Measurements from ENCODE around the gene METTL15.

Gene METTL15

DNA sequence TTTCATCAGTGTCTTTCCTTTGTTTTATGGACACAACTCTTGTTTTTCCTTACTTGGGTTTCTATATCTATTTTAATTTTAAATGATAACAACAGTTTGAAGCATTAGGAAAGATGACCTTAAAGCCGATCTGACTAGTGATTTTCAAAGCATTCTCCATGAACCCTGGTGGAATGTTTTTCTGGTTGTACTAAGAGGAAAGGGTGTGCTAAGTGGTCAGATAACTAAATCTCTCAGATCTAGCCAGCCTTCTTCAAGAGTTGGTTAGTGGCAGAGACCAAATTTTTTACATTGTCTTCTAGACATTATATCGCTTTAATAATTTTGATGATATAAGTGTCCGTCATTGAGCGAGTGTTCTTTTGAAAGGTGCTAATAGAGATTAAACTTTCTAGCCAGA lies 134.4 kb downstream of the METTL15 start:
- no peaks in the 10 kb centered on the region for H3F3A ChIP-seq (ENCODE audit: insufficient read depth, low read length)
- H3K27me3 ChIP-seq (replicated peaks; ENCODE audit: insufficient read depth, low read length) = no peaks in the 10 kb centered on the region
- DNase-seq = no peak
- no peak for TF ChIP-seq CTCF (IDR thresholded peaks at IDR 0.05; ENCODE audit: low read length)
- H4K20me1 ChIP-seq (ENCODE audit: insufficient read depth, low read length) = no peaks in the 10 kb centered on the region
- no peaks in the 10 kb centered on the region for H3K79me2 ChIP-seq (ENCODE audit: low read length)
- H3K9me2 ChIP-seq (replicated peaks; ENCODE audit: insufficient read depth, low read length) = no peaks in the 10 kb centered on the region
- H3K27ac ChIP-seq (ENCODE audit: low read length) = no peak overlapping the region
- H3K36me3 ChIP-seq (replicated peaks; ENCODE audit: insufficient read depth, low read length) = no peaks in the 10 kb centered on the region
- no peak overlapping the region for H3K9ac ChIP-seq (ENCODE audit: low read length)
- no peak overlapping the region for H2AFZ ChIP-seq (ENCODE audit: low read length)
- H3K4me1 ChIP-seq (ENCODE audit: low read length) = peaks cover 17% of the 10 kb centered on the region
- no peak overlapping the region for H3K4me2 ChIP-seq (ENCODE audit: low read depth, low read length)
- no peak overlapping the region for H3K4me3 ChIP-seq (ENCODE audit: low read length)
- no peaks in the 10 kb centered on the region for H3K9me3 ChIP-seq (replicated peaks; ENCODE audit: insufficient read depth, low read length)

- Histone ChIP-seq H3K9ac (ENCODE audit: low read length) (no peak overlapping the region), H3K4me3 (ENCODE audit: low read length) (no peak overlapping the region), H4K20me1 (ENCODE audit: insufficient read depth, low read length) (no peaks in the 10 kb centered on the region), H3K36me3 (replicated peaks; ENCODE audit: insufficient read depth, low read length) (no peaks in the 10 kb centered on the region), H3K9me2 (replicated peaks; ENCODE audit: insufficient read depth, low read length) (no peaks in the 10 kb centered on the region), H3F3A (ENCODE audit: insufficient read depth, low read length) (no peaks in the 10 kb centered on the region), H2AFZ (ENCODE audit: low read length) (no peak overlapping the region), H3K9me3 (replicated peaks; ENCODE audit: insufficient read depth, low read length) (no peaks in the 10 kb centered on the region), H3K79me2 (ENCODE audit: low read length) (no peaks in the 10 kb centered on the region), H3K4me2 (ENCODE audit: low read depth, low read length) (no peak overlapping the region), H3K27ac (ENCODE audit: low read length) (no peak overlapping the region), H3K4me1 (ENCODE audit: low read length) (peaks cover 17% of the 10 kb centered on the region), H3K27me3 (replicated peaks; ENCODE audit: insufficient read depth, low read length) (no peaks in the 10 kb centered on the region)
- TF ChIP-seq CTCF (IDR thresholded peaks at IDR 0.05; ENCODE audit: low read length) (no peak), EZH2 (optimal IDR thresholded peaks at IDR 0.05; ENCODE audit: low read depth, low read length) (no peak), EZH2phosphoT487 (IDR thresholded peaks at IDR 0.05; ENCODE audit: low read length) (no peak)
- DNase-seq = no peak
Observed at GRCh38 chr11:28243061-28243460, 134.9 kb downstream of the METTL15 start.

DNA sequence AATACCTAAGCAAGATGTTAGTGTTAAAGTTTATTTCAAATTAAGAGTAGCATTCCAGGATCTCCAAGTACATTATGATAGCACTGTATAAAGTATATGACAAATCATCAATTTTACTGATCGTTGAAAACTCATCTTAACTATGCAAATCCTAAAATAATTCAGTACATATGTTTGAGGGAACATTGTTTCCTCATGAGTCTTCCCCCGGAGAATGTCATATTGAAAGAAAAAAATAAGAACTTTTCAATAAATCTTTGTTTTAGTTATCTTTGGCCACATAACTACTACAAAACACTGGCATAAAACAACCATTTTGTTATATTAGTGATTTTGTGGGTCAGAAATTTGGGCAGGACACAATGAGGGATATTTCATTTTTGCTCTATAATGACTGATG lies 135.4 kb downstream of the METTL15 start:
- no peaks in the 10 kb centered on the region for H4K20me1 ChIP-seq (ENCODE audit: insufficient read depth, low read length)
- H3K27ac ChIP-seq (ENCODE audit: low read length) = no peak overlapping the region
- no peak for TF ChIP-seq CTCF (IDR thresholded peaks at IDR 0.05; ENCODE audit: low read length)
- TF ChIP-seq EZH2 (optimal IDR thresholded peaks at IDR 0.05; ENCODE audit: low read depth, low read length) = no peak
- TF ChIP-seq EZH2phosphoT487 (IDR thresholded peaks at IDR 0.05; ENCODE audit: low read length) = no peak
- H3K4me1 ChIP-seq (ENCODE audit: low read length) = peaks cover 17% of the 10 kb centered on the region
- no peaks in the 10 kb centered on the region for H3K27me3 ChIP-seq (replicated peaks; ENCODE audit: insufficient read depth, low read length)
- H3K36me3 ChIP-seq (replicated peaks; ENCODE audit: insufficient read depth, low read length) = no peaks in the 10 kb centered on the region
- no peaks in the 10 kb centered on the region for H3K9me2 ChIP-seq (replicated peaks; ENCODE audit: insufficient read depth, low read length)
- no peak overlapping the region for H3K9ac ChIP-seq (ENCODE audit: low read length)
- no peak overlapping the region for H3K4me2 ChIP-seq (ENCODE audit: low read depth, low read length)
- H3K79me2 ChIP-seq (ENCODE audit: low read length) = no peaks in the 10 kb centered on the region
- no peaks in the 10 kb centered on the region for H3F3A ChIP-seq (ENCODE audit: insufficient read depth, low read length)
- H3K4me3 ChIP-seq (ENCODE audit: low read length) = no peak overlapping the region
- no peaks in the 10 kb centered on the region for H3K9me3 ChIP-seq (replicated peaks; ENCODE audit: insufficient read depth, low read length)
- no peak for DNase-seq
- no peak overlapping the region for H2AFZ ChIP-seq (ENCODE audit: low read length)

All from MM.1S (cell line).